GM19324 (cell line): ENCODE results near the gene ATP6V1G2.
"Not testable (repeated sequence)": the region's sequence is repeated elsewhere in the genome, so short reads cannot be mapped to it uniquely, and the experiment has no call there.

Experiments
- ATAC-seq: cut with Tn5 transposase; IDR thresholded peaks from one replicate; pipeline ENCODE4 v1.9.1; 2021; ENCODE audit warnings: mild to moderate bottlenecking, moderate library complexity; ENCODE audit not compliant: unreplicated experiment, low FRiP score

The ATP6V1G2 gene

GRCh38 chr6:31531771-31532643, 14.4 kb downstream of the ATP6V1G2 start:
- no peak for ATAC-seq

GRCh38 chr6:31531162-31531561, 15.2 kb downstream of the ATP6V1G2 start:
- ATAC-seq, result no peak

- no peak for ATAC-seq
Measured at GRCh38 chr6:31530659-31531058, 15.7 kb downstream of the ATP6V1G2 start.

- ATAC-seq, result no peak
Measured at GRCh38 chr6:31529329-31530150, 16.9 kb downstream of the ATP6V1G2 start.

- no peak for ATAC-seq
Measured at GRCh38 chr6:31528821-31529328, 17.5 kb downstream of the ATP6V1G2 start, which contains the start of gene MCCD1. Gene MCCD1 (plus strand): TSS chr6:31528962. CDS start chr6:31529015, 53 bp downstream.

- ATAC-seq, result no peak
Measured at GRCh38 chr6:31528307-31528777, 18.1 kb downstream of the ATP6V1G2 start.

GRCh38 chr6:31525932-31526591, 20.3 kb downstream of the ATP6V1G2 start:
- no peak for ATAC-seq

GRCh38 chr6:31525553-31525931, 20.9 kb downstream of the ATP6V1G2 start:
- no peak for ATAC-seq

- ATAC-seq, result no peak
Measured at GRCh38 chr6:31521835-31522234, 24.6 kb downstream of the ATP6V1G2 start.

- no peak for ATAC-seq
Measured at GRCh38 chr6:31513456-31514165, 32.8 kb downstream of the ATP6V1G2 start.

GRCh38 chr6:31510007-31510406, 36.4 kb downstream of the ATP6V1G2 start:
- ATAC-seq, result no peak

GRCh38 chr6:31509036-31509435, 37.4 kb downstream of the ATP6V1G2 start:
- ATAC-seq, result not testable (repeated sequence)

- no peak for ATAC-seq
Measured at GRCh38 chr6:31502586-31502985, 43.8 kb downstream of the ATP6V1G2 start.

GRCh38 chr6:31499648-31500047, 46.8 kb downstream of the ATP6V1G2 start:
- ATAC-seq, result not testable (repeated sequence)

GRCh38 chr6:31498748-31499147, 47.7 kb downstream of the ATP6V1G2 start:
- ATAC-seq, result no peak

- peak; percentile 56 for ATAC-seq
Measured at GRCh38 chr6:31497531-31498476, 48.6 kb downstream of the ATP6V1G2 start, which contains the start of gene MICB. Gene MICB (plus strand): TSS chr6:31498145. CDS start chr6:31498194, 49 bp downstream.

GRCh38 chr6:31496826-31497225, 49.6 kb downstream of the ATP6V1G2 start:
- ATAC-seq, result not testable (repeated sequence)

GRCh38 chr6:31495580-31495979, 50.8 kb downstream of the ATP6V1G2 start:
- ATAC-seq, result no peak
